ENCODE data around the gene EIF4E1B.

Gene EIF4E1B

GRCh38 chr5:176631383-176632200 lies 1.1 kb downstream of the EIF4E1B start:
- peaks cover 8% of the 10 kb centered on the region for H3K27me3 ChIP-seq (ENCODE audit: control insufficient read depth, low read length)
- H3K9me3 ChIP-seq (ENCODE audit: control insufficient read depth, insufficient read depth, low read length) = no peaks in the 10 kb centered on the region
- H3K9me2 ChIP-seq (replicated peaks; ENCODE audit: control insufficient read depth, low read length) = no peaks in the 10 kb centered on the region
- H3K4me2 ChIP-seq (ENCODE audit: low read length) = peak overlapping the region; percentile 75
- H3K36me3 ChIP-seq (ENCODE audit: control insufficient read depth, low read length) = no peaks in the 10 kb centered on the region
- 0 out of 2 replicates have a peak, but pooled peaks cover 5% of the 10 kb centered on the region for H3F3A ChIP-seq (ENCODE audit: control insufficient read depth, insufficient read depth)
- no peaks in the 10 kb centered on the region for H3K79me2 ChIP-seq (ENCODE audit: control insufficient read depth, low read length)
- H4K20me1 ChIP-seq (ENCODE audit: control insufficient read depth, insufficient read depth, low read depth, low read length) = no peaks in the 10 kb centered on the region
- peak overlapping the region; percentile 36; the same call in 1 of the 2 replicates for H3K27ac ChIP-seq (ENCODE audit: low read depth, low read length)
- TF ChIP-seq CTCF (IDR thresholded peaks at IDR 0.05; ENCODE audit: low read depth, low read length, poor library complexity, severe bottlenecking) = no peak
- no peak for TF ChIP-seq EZH2phosphoT487 (IDR thresholded peaks at IDR 0.05; ENCODE audit: borderline replicate concordance, low read length)
- peak overlapping the region; percentile 72 for H3K4me3 ChIP-seq (ENCODE audit: low read length)
- H3K4me1 ChIP-seq (ENCODE audit: control insufficient read depth, low read length) = peaks cover 85% of the 10 kb centered on the region

- H3F3A ChIP-seq (ENCODE audit: control insufficient read depth, insufficient read depth) = 0 out of 2 replicates have a peak, but pooled peaks cover 5% of the 10 kb centered on the region
- no peaks in the 10 kb centered on the region for H3K9me3 ChIP-seq (ENCODE audit: control insufficient read depth, insufficient read depth, low read length)
- no peaks in the 10 kb centered on the region for H3K36me3 ChIP-seq (ENCODE audit: control insufficient read depth, low read length)
- H3K4me2 ChIP-seq (ENCODE audit: low read length) = peak overlapping the region; percentile 88
- H3K27me3 ChIP-seq (ENCODE audit: control insufficient read depth, low read length) = peaks cover 8% of the 10 kb centered on the region
- H3K9me2 ChIP-seq (replicated peaks; ENCODE audit: control insufficient read depth, low read length) = no peaks in the 10 kb centered on the region
- no peak for TF ChIP-seq CTCF (IDR thresholded peaks at IDR 0.05; ENCODE audit: low read depth, low read length, poor library complexity, severe bottlenecking)
- TF ChIP-seq EZH2phosphoT487 (IDR thresholded peaks at IDR 0.05; ENCODE audit: borderline replicate concordance, low read length) = no peak
- no peaks in the 10 kb centered on the region for H3K79me2 ChIP-seq (ENCODE audit: control insufficient read depth, low read length)
- peaks cover 74% of the 10 kb centered on the region for H3K4me1 ChIP-seq (ENCODE audit: control insufficient read depth, low read length)
- H3K27ac ChIP-seq (ENCODE audit: low read depth, low read length) = no peak overlapping the region
- no peaks in the 10 kb centered on the region for H4K20me1 ChIP-seq (ENCODE audit: control insufficient read depth, insufficient read depth, low read depth, low read length)
- H3K4me3 ChIP-seq (ENCODE audit: low read length) = no peak overlapping the region; the same call in 1 of the 2 replicates
These were observed 2.3 kb downstream of the EIF4E1B start for GRCh38 chr5:176632745-176633144.

GRCh38 chr5:176633598-176633997 lies 3.1 kb downstream of the EIF4E1B start:
- Histone ChIP-seq H3F3A (ENCODE audit: control insufficient read depth, insufficient read depth) (0 out of 2 replicates have a peak, but pooled peaks cover 5% of the 10 kb centered on the region), H3K4me2 (ENCODE audit: low read length) (peak overlapping the region; percentile 88), H3K27me3 (ENCODE audit: control insufficient read depth, low read length) (peaks cover 8% of the 10 kb centered on the region), H3K4me1 (ENCODE audit: control insufficient read depth, low read length) (peaks cover 65% of the 10 kb centered on the region), H3K36me3 (ENCODE audit: control insufficient read depth, low read length) (no peaks in the 10 kb centered on the region), H3K27ac (ENCODE audit: low read depth, low read length) (peak overlapping the region; percentile 76), H3K9me2 (replicated peaks; ENCODE audit: control insufficient read depth, low read length) (no peaks in the 10 kb centered on the region), H3K79me2 (ENCODE audit: control insufficient read depth, low read length) (no peaks in the 10 kb centered on the region), H3K9me3 (ENCODE audit: control insufficient read depth, insufficient read depth, low read length) (no peaks in the 10 kb centered on the region), H3K4me3 (ENCODE audit: low read length) (peak overlapping the region; percentile 72), H4K20me1 (ENCODE audit: control insufficient read depth, insufficient read depth, low read depth, low read length) (no peaks in the 10 kb centered on the region)
- TF ChIP-seq EZH2phosphoT487 (IDR thresholded peaks at IDR 0.05; ENCODE audit: borderline replicate concordance, low read length) (no peak), CTCF (IDR thresholded peaks at IDR 0.05; ENCODE audit: low read depth, low read length, poor library complexity, severe bottlenecking) (no peak)

Data from DOHH2 (cell line).